HCEC 1CT (cell line): ENCODE data around the gene SCYGR6.

Source experiments
- DNase-seq: peaks from one replicate; pipeline ENCODE4 v3.0.0-alpha.2; 2017

Gene SCYGR6

DNA sequence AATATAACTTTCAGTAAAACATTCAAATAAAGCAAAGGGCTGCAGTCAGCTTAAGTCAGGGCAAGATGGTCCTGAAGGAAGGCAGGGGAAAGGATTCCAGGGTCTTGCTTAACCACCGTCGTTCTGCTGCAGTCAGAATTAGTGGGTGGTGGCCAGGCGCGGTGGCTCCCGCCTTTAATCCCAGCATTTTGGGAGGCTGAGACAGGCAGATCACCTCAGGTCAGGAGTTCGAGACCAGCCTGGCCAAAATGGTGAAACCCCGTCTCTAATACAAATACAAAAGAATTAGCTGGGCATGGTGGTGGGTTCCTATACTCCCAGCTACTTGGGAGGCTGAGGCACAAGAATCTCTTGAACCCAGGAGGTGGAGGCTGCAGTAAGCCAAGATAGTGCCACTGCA is 13.6 kb downstream of the SCYGR6 start:
- no peak for DNase-seq

DNA sequence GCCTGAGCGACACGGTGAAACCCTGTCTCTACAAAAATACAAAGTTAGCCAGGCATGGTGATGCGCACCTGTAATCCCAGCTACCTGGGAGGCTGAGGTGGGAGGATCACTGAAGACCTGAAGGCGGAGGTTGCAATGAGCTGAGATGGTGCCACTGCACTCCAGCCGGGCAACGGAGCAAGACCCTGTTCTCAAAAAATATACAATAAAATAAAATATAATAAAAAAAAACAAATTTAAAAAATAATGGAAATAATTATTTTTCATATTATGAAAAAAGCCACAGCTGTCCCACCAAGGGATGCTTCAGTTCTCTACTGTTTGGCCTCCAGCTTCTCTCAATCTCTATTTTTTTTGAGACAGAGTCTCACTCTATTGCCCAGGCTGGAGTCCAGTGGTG is 17.2 kb downstream of the SCYGR6 start:
- DNase-seq = no peak

GRCh38 chr2:227706859-227707258 is 17.7 kb downstream of the SCYGR6 start:
- no peak for DNase-seq

- DNase-seq = peak; percentile 44
Measured at GRCh38 chr2:227703961-227704360, 20.6 kb downstream of the SCYGR6 start.

GRCh38 chr2:227703280-227703732 is 21.3 kb downstream of the SCYGR6 start:
- peak; percentile 39 for DNase-seq

DNA sequence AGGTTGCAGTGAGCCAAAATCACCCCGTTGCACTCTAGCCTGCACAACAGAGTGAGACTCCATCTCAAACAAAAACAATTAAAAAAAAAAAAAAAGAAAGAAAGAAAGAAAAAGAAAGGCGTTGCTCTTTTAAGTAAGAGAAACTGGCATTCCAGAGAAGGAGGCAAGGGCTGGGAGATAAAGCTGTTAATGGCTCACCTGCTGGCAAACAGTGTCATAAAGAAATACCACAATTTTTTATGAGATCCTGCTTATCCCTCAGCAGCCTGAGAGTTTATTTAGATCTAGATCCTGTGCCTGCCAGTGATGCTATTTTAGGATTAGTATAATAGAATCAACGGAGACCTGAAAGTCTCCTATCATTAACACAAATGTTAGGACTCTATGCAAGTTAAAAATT is 23.0 kb downstream of the SCYGR6 start:
- no peak for DNase-seq

DNA sequence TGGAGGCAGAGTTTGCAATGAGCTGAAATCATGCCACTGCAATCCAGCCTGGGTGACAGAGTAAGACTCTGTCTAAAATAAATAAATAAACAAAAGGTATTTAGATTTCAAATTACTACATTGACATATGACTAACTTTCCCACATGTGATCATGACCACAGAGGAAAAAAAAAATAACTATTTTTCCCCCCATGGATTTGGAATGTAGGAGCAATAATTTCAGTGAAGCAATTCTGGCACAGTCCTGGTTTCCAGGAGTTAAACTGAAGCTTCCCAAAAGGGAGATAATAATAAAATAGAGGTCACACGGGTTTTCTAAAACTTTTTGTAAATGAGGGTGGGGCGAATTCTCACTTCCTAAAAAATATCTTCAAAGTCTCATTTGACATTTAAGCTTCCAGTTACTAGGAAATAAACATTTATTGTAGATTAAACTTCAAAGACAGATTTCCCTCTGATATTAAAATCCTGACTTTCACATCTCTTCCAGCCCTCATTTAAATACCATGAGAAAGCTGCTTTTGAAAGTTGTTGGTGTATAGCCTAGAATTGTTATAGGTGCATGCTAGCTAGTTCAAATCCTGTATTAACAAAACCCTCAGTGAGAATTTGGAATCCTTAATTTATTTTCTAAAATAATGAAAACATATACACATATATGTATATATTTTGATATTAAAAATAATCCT is 27.4 kb downstream of the SCYGR6 start:
- peak; percentile 5 for DNase-seq

- DNase-seq = no peak
Measured at GRCh38 chr2:227687189-227687588, 37.4 kb downstream of the SCYGR6 start.

DNA sequence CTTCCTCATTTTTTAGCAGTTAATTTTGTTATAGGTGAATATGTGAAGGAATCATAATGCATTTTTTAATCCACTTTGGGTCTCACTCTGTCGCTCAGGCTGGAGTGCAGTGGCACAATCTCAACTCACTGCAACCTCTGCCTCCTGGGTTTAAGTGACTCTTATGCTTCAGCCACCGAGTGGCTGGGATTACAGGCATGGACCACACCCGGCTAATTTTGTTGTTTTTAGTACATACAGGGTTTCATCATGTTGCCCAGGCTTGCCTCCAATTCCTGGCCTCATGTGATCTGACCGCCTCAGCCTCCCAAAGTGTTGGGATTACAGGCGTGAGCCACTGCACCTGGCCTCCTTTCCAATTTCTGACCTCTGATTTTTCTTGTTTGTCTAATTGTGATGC is 40.3 kb downstream of the SCYGR6 start:
- no peak for DNase-seq

DNA sequence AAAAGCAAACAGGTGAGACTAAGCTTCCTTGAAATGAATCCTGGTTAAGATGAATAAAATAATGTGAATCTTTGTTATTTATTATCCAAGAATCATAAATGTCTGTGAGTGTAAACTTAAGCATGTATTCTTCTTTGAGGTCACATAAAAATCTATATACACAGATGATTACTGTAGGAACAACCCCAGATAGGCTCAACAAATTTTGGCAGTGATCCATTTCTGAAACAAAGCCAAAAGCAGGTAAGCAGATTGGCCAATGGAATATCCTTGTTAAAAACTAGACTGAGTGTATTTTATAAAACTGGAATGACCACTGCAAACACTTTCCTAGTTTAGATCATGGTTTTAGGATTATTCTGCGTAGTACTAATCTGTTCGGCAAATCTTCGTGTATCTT is 46.6 kb downstream of the SCYGR6 start:
- DNase-seq = no peak

GRCh38 chr2:227674485-227674884 is 50.1 kb downstream of the SCYGR6 start:
- no peak for DNase-seq
